ENCODE results near the gene LGR5. TPM values are rescaled to one million over a fixed set of nuclear protein-coding genes. Genes with fewer than 3 reads are reported as not detected.

LGR5 gene
- total RNA-seq, 4 donors from 2014 or later = 0.97 to 5.5 (median 2.9) TPM

GRCh38 chr12:71607494-71608330 is 168.1 kb downstream of the LGR5 start:
- H3K4me3 ChIP-seq = no peak overlapping the region
- H3K36me3 ChIP-seq = peaks cover 59% of the 10 kb centered on the region
- H3K27ac ChIP-seq = no peak overlapping the region
- no peak for DNase-seq (ENCODE audit: low spot score in 2 of 2)
- TF ChIP-seq POLR2A (IDR thresholded peaks at IDR 0.05) (no peak), POLR2AphosphoS5 (IDR thresholded peaks at IDR 0.05) (no peak), EP300 (IDR thresholded peaks at IDR 0.05) (no peak)
- TF ChIP-seq, protein P1, sequence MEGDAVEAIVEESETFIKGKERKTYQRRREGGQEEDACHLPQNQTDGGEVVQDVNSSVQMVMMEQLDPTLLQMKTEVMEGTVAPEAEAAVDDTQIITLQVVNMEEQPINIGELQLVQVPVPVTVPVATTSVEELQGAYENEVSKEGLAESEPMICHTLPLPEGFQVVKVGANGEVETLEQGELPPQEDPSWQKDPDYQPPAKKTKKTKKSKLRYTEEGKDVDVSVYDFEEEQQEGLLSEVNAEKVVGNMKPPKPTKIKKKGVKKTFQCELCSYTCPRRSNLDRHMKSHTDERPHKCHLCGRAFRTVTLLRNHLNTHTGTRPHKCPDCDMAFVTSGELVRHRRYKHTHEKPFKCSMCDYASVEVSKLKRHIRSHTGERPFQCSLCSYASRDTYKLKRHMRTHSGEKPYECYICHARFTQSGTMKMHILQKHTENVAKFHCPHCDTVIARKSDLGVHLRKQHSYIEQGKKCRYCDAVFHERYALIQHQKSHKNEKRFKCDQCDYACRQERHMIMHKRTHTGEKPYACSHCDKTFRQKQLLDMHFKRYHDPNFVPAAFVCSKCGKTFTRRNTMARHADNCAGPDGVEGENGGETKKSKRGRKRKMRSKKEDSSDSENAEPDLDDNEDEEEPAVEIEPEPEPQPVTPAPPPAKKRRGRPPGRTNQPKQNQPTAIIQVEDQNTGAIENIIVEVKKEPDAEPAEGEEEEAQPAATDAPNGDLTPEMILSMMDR (IDR thresholded peaks at IDR 0.05) = no peak
- no peaks in the 10 kb centered on the region for H3K27me3 ChIP-seq
- WGBS = 89% methylated on average over 4 of the region's 4 CpGs
- H3K4me1 ChIP-seq = no peaks in the 10 kb centered on the region
- no peaks in the 10 kb centered on the region for H3K9me3 ChIP-seq

GRCh38 chr12:71610031-71610795 is 170.6 kb downstream of the LGR5 start:
- H3K9me3 ChIP-seq = no peaks in the 10 kb centered on the region
- H3K4me3 ChIP-seq = no peak overlapping the region
- H3K27ac ChIP-seq = no peak overlapping the region
- peaks cover 78% of the 10 kb centered on the region for H3K36me3 ChIP-seq
- TF ChIP-seq POLR2AphosphoS5 (IDR thresholded peaks at IDR 0.05) (no peak), POLR2A (IDR thresholded peaks at IDR 0.05) (no peak), EP300 (IDR thresholded peaks at IDR 0.05) (no peak)
- TF ChIP-seq, protein P1 (IDR thresholded peaks at IDR 0.05) = no peak
- no peaks in the 10 kb centered on the region for H3K27me3 ChIP-seq
- no peaks in the 10 kb centered on the region for H3K4me1 ChIP-seq
- no peak for DNase-seq (ENCODE audit: low spot score in 2 of 2)
- WGBS = 84% methylated on average over 6 of the region's 6 CpGs

DNA sequence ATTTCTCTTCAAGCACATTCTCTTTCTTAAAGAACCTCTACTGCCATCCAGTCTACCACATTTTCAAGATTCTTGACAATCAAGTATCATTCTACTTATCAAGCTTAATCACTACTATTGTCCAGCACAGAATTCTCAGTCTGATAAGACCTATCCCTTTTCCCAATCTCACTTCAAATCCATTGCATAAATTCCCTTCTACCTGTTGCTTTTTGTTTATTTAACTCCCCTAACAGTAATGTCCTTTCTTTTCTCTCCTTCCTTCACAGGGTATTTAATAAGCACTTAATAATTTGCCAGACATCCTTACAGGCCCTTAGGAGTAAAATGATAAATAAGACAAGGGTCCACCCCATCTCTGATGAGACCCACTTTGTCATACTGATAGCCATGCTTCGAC is 182.3 kb downstream of the LGR5 start:
- TF ChIP-seq EP300 (IDR thresholded peaks at IDR 0.05) (no peak), POLR2AphosphoS5 (IDR thresholded peaks at IDR 0.05) (no peak), POLR2A (IDR thresholded peaks at IDR 0.05) (no peak)
- TF ChIP-seq, protein P1 (IDR thresholded peaks at IDR 0.05) = no peak

DNA sequence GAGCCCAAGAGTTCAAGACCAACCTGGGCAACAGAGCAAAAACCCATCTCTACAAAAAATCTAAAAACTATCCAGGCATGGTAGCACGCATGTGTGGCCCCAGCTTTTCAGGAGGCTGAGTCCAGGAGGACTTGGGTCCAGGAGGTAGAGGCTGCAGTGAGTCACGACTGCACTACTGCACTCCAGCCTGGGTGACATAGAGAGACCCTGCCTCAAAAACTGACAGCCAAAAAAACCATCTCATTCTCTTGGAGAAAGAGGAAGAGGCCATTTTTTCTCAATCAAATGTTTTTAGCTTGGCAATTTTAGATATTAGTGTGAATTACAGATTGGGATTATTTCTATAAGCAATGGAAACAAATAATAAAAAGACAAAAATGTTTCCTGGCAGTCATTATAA is 185.9 kb downstream of the LGR5 start:
- Histone ChIP-seq H3K36me3 (peaks cover 88% of the 10 kb centered on the region), H3K9me3 (no peaks in the 10 kb centered on the region), H3K4me1 (no peaks in the 10 kb centered on the region), H3K27me3 (no peaks in the 10 kb centered on the region), H3K27ac (no peak overlapping the region), H3K4me3 (no peak overlapping the region)
- DNase-seq (ENCODE audit: low spot score in 2 of 2) = no peak
- TF ChIP-seq POLR2A (IDR thresholded peaks at IDR 0.05) (no peak), EP300 (IDR thresholded peaks at IDR 0.05) (no peak), POLR2AphosphoS5 (IDR thresholded peaks at IDR 0.05) (no peak)
- TF ChIP-seq, protein P1 (IDR thresholded peaks at IDR 0.05) = no peak
- 100% methylated on average over 2 of the region's 2 CpGs for WGBS

More for the DNA sequence above, 182.3 kb downstream of the LGR5 start:
- no peak for DNase-seq (ENCODE audit: low spot score in 2 of 2)
- Histone ChIP-seq H3K9me3 (no peaks in the 10 kb centered on the region), H3K4me3 (no peak overlapping the region), H3K4me1 (no peaks in the 10 kb centered on the region), H3K27ac (no peak overlapping the region), H3K27me3 (no peaks in the 10 kb centered on the region), H3K36me3 (peaks cover 92% of the 10 kb centered on the region)
- WGBS = 96% methylated on average over 1 of the region's 1 CpG

GRCh38 chr12:71626098-71626497 is 186.5 kb downstream of the LGR5 start:
- peaks cover 89% of the 10 kb centered on the region for H3K36me3 ChIP-seq
- no peak for TF ChIP-seq EP300 (IDR thresholded peaks at IDR 0.05)
- TF ChIP-seq, protein P1 (IDR thresholded peaks at IDR 0.05) = no peak

More at GRCh38 chr12:71626098-71626497, 186.5 kb downstream of the LGR5 start:
- whole genome bisulfite sequencing = 58% methylated on average over 5 of the region's 5 CpGs
- DNase-seq (ENCODE audit: low spot score in 2 of 2) = no peak
- Histone ChIP-seq H3K27me3 (no peaks in the 10 kb centered on the region), H3K4me1 (no peaks in the 10 kb centered on the region), H3K27ac (no peak overlapping the region), H3K9me3 (no peaks in the 10 kb centered on the region), H3K4me3 (no peak overlapping the region)
